OCI-LY1 (cell line): Measurements from ENCODE around the gene MLH3.

ENCODE experiments used
- H2AFZ ChIP-seq: fragments of 200-600 bp; sonication (generic), shearing (Covaris generic); 2 replicates; pipeline ENCODE4 v1.6.0; 2014; ENCODE audit warnings: antibody characterized with exemption, mild to moderate bottlenecking, low read length
- H3F3A ChIP-seq: fragments of 200-600 bp; sonication (generic), shearing (Covaris generic); 2 replicates; pipeline ENCODE4 v1.6.0; 2014; ENCODE audit warnings: mild to moderate bottlenecking, antibody characterized with exemption, low read length, moderate library complexity; ENCODE audit not compliant: insufficient read depth
- H3K27ac ChIP-seq: fragments of 200-600 bp; sonication (generic); 2 replicates; pipeline ENCODE4 v1.5.1; 2014; ENCODE audit warnings: low read length, mixed run types, mild to moderate bottlenecking, low read depth; ENCODE audit not compliant: poor library complexity, severe bottlenecking
- H3K27me3 ChIP-seq: fragments of 200-600 bp; sonication (generic); 2 replicates; pipeline ENCODE4 v1.6.0; 2014; ENCODE audit warnings: antibody characterized with exemption, mild to moderate bottlenecking, low read length, moderate library complexity; ENCODE audit not compliant: insufficient read depth
- H3K36me3 ChIP-seq: fragments of 200-600 bp; sonication (generic); 2 replicates; pipeline ENCODE4 v1.6.1; 2014; ENCODE audit warnings: mild to moderate bottlenecking, antibody characterized with exemption, low read length, moderate library complexity, mixed read lengths; ENCODE audit not compliant: insufficient read depth
- H3K4me1 ChIP-seq: fragments of 200-600 bp; sonication (generic); 2 replicates; pipeline ENCODE4 v1.5.1; 2014; ENCODE audit warnings: mild to moderate bottlenecking, low read length, moderate library complexity; ENCODE audit not compliant: insufficient read depth, severe bottlenecking
- H3K4me2 ChIP-seq: fragments of 200-600 bp; sonication (generic), shearing (Covaris generic); 2 replicates; pipeline ENCODE4 v1.6.1; 2014; ENCODE audit warnings: low read length
- H3K4me3 ChIP-seq: fragments of 200-600 bp; sonication (generic); 2 replicates; pipeline ENCODE4 v1.5.1; 2014; ENCODE audit warnings: low read length, low read depth, mild to moderate bottlenecking, mixed read lengths; ENCODE audit not compliant: poor library complexity, severe bottlenecking
- H3K79me2 ChIP-seq: fragments of 200-600 bp; shearing (Covaris generic); 2 replicates; pipeline ENCODE4 v1.6.1; 2016; ENCODE audit warnings: mixed run types, low read length, mixed read lengths; ENCODE audit not compliant: insufficient read depth
- H3K9ac ChIP-seq: fragments of 200-600 bp; sonication (generic), shearing (Covaris generic); 2 replicates; pipeline ENCODE4 v1.6.1; 2014; ENCODE audit warnings: mild to moderate bottlenecking, low read length, mixed read lengths
- H3K9me2 ChIP-seq: fragments of 200-600 bp; sonication (generic), shearing (Covaris generic); 2 replicates; pipeline ENCODE4 v1.6.1; 2014; ENCODE audit warnings: low read depth, mild to moderate bottlenecking, low read length, mixed read lengths
- H3K9me3 ChIP-seq: fragments of 200-600 bp; shearing (Covaris generic); 2 replicates; pipeline ENCODE4 v1.6.1; 2014; ENCODE audit warnings: low read length, mixed read lengths
- H4K20me1 ChIP-seq: fragments of 200-600 bp; sonication (generic), shearing (Covaris generic); 2 replicates; pipeline ENCODE4 v1.6.0; 2016; ENCODE audit warnings: mild to moderate bottlenecking, low read length; ENCODE audit not compliant: insufficient read depth
- EZH2 ChIP-seq: fragments of 200-600 bp; sonication (generic), shearing (Covaris generic); IDR thresholded peaks from 2 replicates; pipeline ENCODE4 v1.8.0; 2017; ENCODE audit warnings: borderline replicate concordance, mixed run types, mild to moderate bottlenecking, antibody characterized with exemption, low read length, moderate library complexity, mixed read lengths
- TF ChIP-seq, protein P1 (sequence below): fragments of 200-600 bp; sonication (generic), shearing (Covaris generic); IDR thresholded peaks from 2 replicates; pipeline ENCODE4 v1.5.1; 2017; ENCODE audit warnings: mild to moderate bottlenecking, antibody characterized with exemption, low read length, moderate library complexity, mixed read lengths

MLH3 gene

DNA sequence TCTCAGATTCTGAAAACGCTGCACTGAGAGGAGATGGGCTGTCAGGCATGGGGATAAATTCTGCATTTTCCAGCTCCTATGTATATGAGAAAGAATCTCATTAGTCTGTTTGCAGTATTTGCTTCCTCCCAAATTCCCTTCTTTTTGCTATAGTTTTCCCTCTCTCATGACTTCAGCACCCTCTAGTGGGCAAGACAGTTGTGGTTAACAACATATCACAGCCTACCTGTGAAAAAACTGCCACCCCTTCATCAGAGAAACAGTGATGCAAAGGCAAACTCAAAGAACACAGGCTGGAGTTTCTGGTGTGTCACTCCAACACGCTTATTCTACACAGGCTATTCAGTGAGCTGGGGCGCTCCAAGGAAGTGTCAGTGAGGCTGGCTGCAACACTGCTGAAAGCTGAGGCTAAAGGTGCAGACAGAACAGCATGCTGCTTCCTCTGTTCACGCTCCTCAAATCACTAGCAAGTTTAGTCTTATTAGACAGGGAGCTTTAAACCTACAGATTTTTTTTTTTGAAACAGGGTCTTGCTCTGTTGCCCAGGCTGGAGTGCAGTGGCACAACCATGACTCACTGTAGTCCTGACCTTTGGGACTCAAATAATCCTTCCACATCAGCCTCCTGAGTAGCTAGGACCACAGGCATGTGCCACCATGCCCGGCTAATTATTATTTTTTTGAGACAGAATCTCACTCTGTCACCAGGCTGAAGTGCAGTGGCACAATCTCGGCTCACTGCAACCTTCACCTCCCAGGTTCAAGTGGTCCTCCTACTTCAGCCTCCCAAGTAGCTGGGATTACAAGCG lies 37.5 kb upstream of the MLH3 start:
- TF ChIP-seq, protein P1, sequence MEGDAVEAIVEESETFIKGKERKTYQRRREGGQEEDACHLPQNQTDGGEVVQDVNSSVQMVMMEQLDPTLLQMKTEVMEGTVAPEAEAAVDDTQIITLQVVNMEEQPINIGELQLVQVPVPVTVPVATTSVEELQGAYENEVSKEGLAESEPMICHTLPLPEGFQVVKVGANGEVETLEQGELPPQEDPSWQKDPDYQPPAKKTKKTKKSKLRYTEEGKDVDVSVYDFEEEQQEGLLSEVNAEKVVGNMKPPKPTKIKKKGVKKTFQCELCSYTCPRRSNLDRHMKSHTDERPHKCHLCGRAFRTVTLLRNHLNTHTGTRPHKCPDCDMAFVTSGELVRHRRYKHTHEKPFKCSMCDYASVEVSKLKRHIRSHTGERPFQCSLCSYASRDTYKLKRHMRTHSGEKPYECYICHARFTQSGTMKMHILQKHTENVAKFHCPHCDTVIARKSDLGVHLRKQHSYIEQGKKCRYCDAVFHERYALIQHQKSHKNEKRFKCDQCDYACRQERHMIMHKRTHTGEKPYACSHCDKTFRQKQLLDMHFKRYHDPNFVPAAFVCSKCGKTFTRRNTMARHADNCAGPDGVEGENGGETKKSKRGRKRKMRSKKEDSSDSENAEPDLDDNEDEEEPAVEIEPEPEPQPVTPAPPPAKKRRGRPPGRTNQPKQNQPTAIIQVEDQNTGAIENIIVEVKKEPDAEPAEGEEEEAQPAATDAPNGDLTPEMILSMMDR: peak; percentile 80
- TF ChIP-seq EZH2: no peak
- Histone ChIP-seq H3K9me2 (no peaks in the 10 kb centered on the region), H3K79me2 (no peaks in the 10 kb centered on the region), H3K36me3 (peaks cover 64% of the 10 kb centered on the region), H3K4me1 (no peaks in the 10 kb centered on the region), H4K20me1 (no peaks in the 10 kb centered on the region), H3K27ac (no peak overlapping the region), H3K27me3 (no peaks in the 10 kb centered on the region), H2AFZ (no peak overlapping the region), H3K4me3 (no peak overlapping the region), H3K9ac (no peak overlapping the region), H3K4me2 (no peak overlapping the region), H3K9me3 (no peaks in the 10 kb centered on the region), H3F3A (no peaks in the 10 kb centered on the region)

GRCh38 chr14:75088153-75088552 lies 36.9 kb upstream of the MLH3 start:
- no peak overlapping the region for H3K4me3 ChIP-seq
- H3K27ac ChIP-seq: no peak overlapping the region
- no peaks in the 10 kb centered on the region for H3K4me1 ChIP-seq
- no peak overlapping the region for H3K4me2 ChIP-seq
- H2AFZ ChIP-seq: no peak overlapping the region
- H3K9me2 ChIP-seq: no peaks in the 10 kb centered on the region
- no peaks in the 10 kb centered on the region for H4K20me1 ChIP-seq
- H3K9ac ChIP-seq: no peak overlapping the region
- no peaks in the 10 kb centered on the region for H3K9me3 ChIP-seq
- TF ChIP-seq, protein P1: no peak
- TF ChIP-seq EZH2: no peak
- H3K36me3 ChIP-seq: peaks cover 67% of the 10 kb centered on the region
- H3K79me2 ChIP-seq: no peaks in the 10 kb centered on the region
- no peaks in the 10 kb centered on the region for H3F3A ChIP-seq
- no peaks in the 10 kb centered on the region for H3K27me3 ChIP-seq

DNA sequence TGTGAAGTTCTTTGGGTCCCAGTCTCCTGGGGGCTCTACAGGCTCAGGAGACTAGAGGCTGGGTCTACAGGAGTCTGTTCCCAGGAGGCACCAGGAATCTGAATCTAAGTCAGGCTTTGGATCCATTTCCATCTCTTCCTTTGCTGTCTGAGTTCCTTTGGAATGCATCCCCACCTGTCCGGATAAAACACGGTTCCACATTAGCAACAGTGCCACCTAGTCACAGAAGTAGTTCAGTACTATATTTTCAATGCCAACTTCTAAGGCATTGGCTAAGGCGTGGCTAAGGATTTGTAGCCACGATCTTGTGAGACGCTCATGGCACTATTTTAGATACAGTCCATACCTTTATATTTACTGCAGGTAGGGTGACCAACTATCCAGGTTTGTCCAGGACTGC lies 33.2 kb upstream of the MLH3 start:
- Histone ChIP-seq H4K20me1 (no peaks in the 10 kb centered on the region), H3K79me2 (no peaks in the 10 kb centered on the region), H3K27me3 (no peaks in the 10 kb centered on the region), H3K9me2 (no peaks in the 10 kb centered on the region), H3K4me1 (no peaks in the 10 kb centered on the region), H3K4me2 (no peak overlapping the region), H3K4me3 (no peak overlapping the region), H3K27ac (no peak overlapping the region), H3F3A (no peaks in the 10 kb centered on the region), H3K9ac (no peak overlapping the region), H3K9me3 (no peaks in the 10 kb centered on the region), H3K36me3 (peaks cover 77% of the 10 kb centered on the region), H2AFZ (no peak overlapping the region)
- TF ChIP-seq, protein P1: peak; percentile 20; the same call in 1 of the 2 replicates
- no peak for TF ChIP-seq EZH2
